GM19239 (cell line): ENCODE measurements around the gene TRPV5.

ENCODE experiments used
- DNase-seq: peaks from one replicate; pipeline ENCODE4 v3.0.0; 2011; ENCODE audit warnings: low spot score; ENCODE audit not compliant: insufficient read length
- FAIRE-seq: peaks from 2 replicates; lab custom pipeline; 2011; peaks lifted over from hg19 to GRCh38; lab: Jason Lieb, UNC

Gene TRPV5

DNA sequence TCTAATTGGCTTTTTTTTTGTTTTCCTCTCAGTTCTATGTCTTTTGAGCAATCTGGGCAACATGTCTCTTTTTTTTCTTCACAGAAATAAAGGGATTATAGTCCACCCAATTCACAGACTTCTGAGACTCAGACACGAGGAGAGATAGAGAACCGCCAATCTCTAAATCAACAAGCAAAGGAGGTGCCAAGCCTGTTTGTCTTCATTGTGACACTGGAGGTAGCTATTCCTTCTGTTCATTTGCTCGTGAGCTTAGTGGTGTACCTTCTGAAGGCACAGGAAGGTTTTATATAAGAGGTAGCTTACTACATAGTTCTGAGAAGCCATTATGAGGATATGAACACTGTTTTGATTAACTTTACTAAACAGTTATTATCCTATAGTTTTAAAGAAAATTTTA lies 72.6 kb downstream of the TRPV5 start:
- DNase-seq (no peak), FAIRE-seq (no peak)

DNA sequence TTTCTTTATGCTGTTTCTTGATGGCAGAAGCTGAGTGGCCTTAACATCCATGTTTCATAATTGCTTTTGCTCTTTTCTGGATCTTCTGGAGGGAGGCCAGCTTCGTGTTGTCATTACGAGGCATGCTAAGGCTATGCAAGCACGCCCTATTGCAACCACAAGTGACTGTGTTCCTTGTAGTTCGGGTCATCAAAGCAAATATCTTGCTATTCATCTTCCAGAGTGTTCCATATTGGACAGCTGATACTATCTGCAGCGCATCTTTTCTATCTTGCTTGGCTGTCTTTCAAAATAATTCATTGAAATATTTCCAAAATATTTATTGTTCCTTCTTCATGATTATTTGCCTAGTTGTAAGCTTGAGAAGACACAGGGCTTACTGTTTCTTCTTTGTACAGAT lies 73.7 kb downstream of the TRPV5 start:
- FAIRE-seq (no peak), DNase-seq (no peak)

DNA sequence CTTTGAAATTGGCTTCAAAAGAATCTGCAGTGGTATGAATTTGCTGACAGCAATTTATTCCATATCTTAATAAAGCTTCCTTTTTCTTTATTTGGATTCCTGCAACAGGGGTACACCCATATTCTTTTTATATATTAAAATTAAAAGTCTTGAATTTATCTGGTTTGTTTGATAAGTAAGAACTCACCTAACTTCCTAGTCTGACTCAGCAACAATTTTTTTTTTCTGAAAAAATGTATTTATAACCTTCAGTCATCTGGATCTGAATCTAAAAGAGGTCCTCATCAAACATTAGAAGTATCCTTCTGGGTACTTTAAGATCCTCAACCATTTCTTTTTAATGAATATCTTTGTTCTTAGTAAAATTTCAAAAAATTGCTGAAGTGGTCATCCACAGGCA lies 74.1 kb downstream of the TRPV5 start:
- FAIRE-seq (no peak), DNase-seq (no peak)
